BLaER1 (cell line): ENCODE data around the gene HHAT.

Experiments
- H3K27ac ChIP-seq: shearing (Covaris generic); formaldehyde crosslinking; 2 replicates; pipeline ENCODE4 v1.8.1; 2022
- H3K27me3 ChIP-seq: shearing (Covaris generic); formaldehyde crosslinking; 2 replicates; pipeline ENCODE4 v1.8.1; 2022
- H3K36me3 ChIP-seq: shearing (Covaris generic); formaldehyde crosslinking; 2 replicates; pipeline ENCODE4 v1.8.1; 2022
- H3K4me1 ChIP-seq: shearing (Covaris generic); formaldehyde crosslinking; 2 replicates; pipeline ENCODE4 v1.8.1; 2022
- H3K4me2 ChIP-seq: shearing (Covaris generic); formaldehyde crosslinking; 2 replicates; pipeline ENCODE4 v1.8.1; 2022
- H3K4me3 ChIP-seq: shearing (Covaris generic); formaldehyde crosslinking; 2 replicates; pipeline ENCODE4 v1.8.1; 2022
- H3K9ac ChIP-seq: shearing (Covaris generic); formaldehyde crosslinking; 2 replicates; pipeline ENCODE4 v1.8.1; 2022
- H3K9me3 ChIP-seq: shearing (Covaris generic); formaldehyde crosslinking; 2 replicates; pipeline ENCODE4 v1.8.1; 2022
- H4K20me1 ChIP-seq: shearing (Covaris generic); formaldehyde crosslinking; 2 replicates; pipeline ENCODE4 v1.8.1; 2022
- Cebpa-rat ChIP-seq: shearing (Covaris generic); IDR thresholded peaks from 2 replicates; pipeline ENCODE4 v1.8.1; 2022

HHAT gene

DNA sequence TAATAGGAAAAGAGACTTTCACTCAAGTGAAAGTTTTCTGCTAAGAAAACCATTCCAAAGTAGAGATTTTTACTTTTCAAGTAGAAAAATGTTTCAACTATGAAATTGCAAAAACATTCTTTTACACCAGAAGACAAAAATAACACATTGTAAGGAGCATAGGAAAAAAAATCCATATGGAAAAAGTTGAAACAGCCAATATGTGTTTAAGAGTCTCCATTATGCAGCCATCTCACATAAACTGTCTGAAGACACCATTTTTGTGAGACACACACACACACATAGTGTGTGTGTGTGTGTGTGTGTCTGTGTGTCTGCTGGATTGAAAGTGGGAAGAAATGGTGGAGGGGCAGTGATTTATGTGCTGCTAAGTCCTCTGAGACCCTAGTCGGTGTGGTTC is 162.1 kb downstream of the HHAT start:
- H3K36me3 ChIP-seq, result no peaks in the 10 kb centered on the region
- H3K4me2 ChIP-seq, result no peak overlapping the region
- no peaks in the 10 kb centered on the region for H3K4me1 ChIP-seq
- no peak overlapping the region for H3K4me3 ChIP-seq
- no peaks in the 10 kb centered on the region for H3K27me3 ChIP-seq
- no peaks in the 10 kb centered on the region for H4K20me1 ChIP-seq
- no peak overlapping the region for H3K9ac ChIP-seq
- no peak for TF ChIP-seq Cebpa-rat
- no peaks in the 10 kb centered on the region for H3K9me3 ChIP-seq
- no peak overlapping the region for H3K27ac ChIP-seq

DNA sequence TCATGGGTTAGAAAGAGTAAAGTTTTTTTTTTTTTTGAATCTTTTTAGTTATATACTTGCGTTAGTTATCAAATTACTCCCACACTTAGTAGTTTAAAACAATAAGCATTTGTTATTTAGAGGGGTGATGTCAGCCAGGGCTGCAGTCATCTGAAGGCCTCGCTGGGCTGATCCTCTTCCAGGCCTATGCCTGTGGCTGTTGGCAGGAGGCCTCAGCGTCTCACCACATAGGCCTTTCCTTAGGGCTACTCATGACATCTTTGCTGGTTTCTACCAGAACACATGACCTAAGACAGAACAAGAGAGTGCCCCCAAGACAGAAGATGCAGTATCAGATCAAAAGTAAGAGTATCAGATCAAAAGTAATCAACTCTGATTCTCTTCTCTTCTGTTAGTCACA is 167.4 kb downstream of the HHAT start:
- Histone ChIP-seq H3K27me3 (no peaks in the 10 kb centered on the region), H3K4me2 (no peak overlapping the region), H3K4me1 (no peaks in the 10 kb centered on the region), H4K20me1 (no peaks in the 10 kb centered on the region), H3K9me3 (no peaks in the 10 kb centered on the region), H3K4me3 (no peak overlapping the region), H3K27ac (no peak overlapping the region), H3K36me3 (no peaks in the 10 kb centered on the region), H3K9ac (no peak overlapping the region)
- TF ChIP-seq Cebpa-rat, result no peak

GRCh38 chr1:210499956-210500355 is 171.3 kb downstream of the HHAT start:
- H4K20me1 ChIP-seq, result no peaks in the 10 kb centered on the region
- no peak for TF ChIP-seq Cebpa-rat
- no peaks in the 10 kb centered on the region for H3K27me3 ChIP-seq
- H3K9ac ChIP-seq, result no peak overlapping the region
- H3K4me1 ChIP-seq, result no peaks in the 10 kb centered on the region
- no peak overlapping the region for H3K4me3 ChIP-seq
- no peaks in the 10 kb centered on the region for H3K9me3 ChIP-seq
- H3K36me3 ChIP-seq, result no peaks in the 10 kb centered on the region
- no peak overlapping the region for H3K27ac ChIP-seq
- H3K4me2 ChIP-seq, result no peak overlapping the region

- Histone ChIP-seq H3K27ac (no peak overlapping the region), H3K4me3 (no peak overlapping the region), H4K20me1 (no peaks in the 10 kb centered on the region), H3K27me3 (no peaks in the 10 kb centered on the region), H3K9ac (no peak overlapping the region), H3K9me3 (no peaks in the 10 kb centered on the region), H3K4me2 (no peak overlapping the region), H3K4me1 (no peaks in the 10 kb centered on the region), H3K36me3 (no peaks in the 10 kb centered on the region)
- no peak for TF ChIP-seq Cebpa-rat
Measured at GRCh38 chr1:210500831-210501230, 172.1 kb downstream of the HHAT start.

GRCh38 chr1:210504286-210504685 is 175.6 kb downstream of the HHAT start:
- Histone ChIP-seq H3K4me3 (no peak overlapping the region), H3K36me3 (no peaks in the 10 kb centered on the region), H3K9me3 (no peaks in the 10 kb centered on the region), H4K20me1 (no peaks in the 10 kb centered on the region), H3K4me2 (no peak overlapping the region), H3K4me1 (no peaks in the 10 kb centered on the region), H3K9ac (no peak overlapping the region), H3K27ac (no peak overlapping the region), H3K27me3 (no peaks in the 10 kb centered on the region)
- no peak for TF ChIP-seq Cebpa-rat

GRCh38 chr1:210505601-210506496 is 177.1 kb downstream of the HHAT start:
- Histone ChIP-seq H3K4me1 (no peaks in the 10 kb centered on the region), H3K4me3 (no peak overlapping the region), H3K27ac (no peak overlapping the region), H3K36me3 (no peaks in the 10 kb centered on the region), H3K9ac (no peak overlapping the region), H4K20me1 (no peaks in the 10 kb centered on the region), H3K4me2 (no peak overlapping the region), H3K27me3 (no peaks in the 10 kb centered on the region), H3K9me3 (no peaks in the 10 kb centered on the region)
- TF ChIP-seq Cebpa-rat, result no peak

DNA sequence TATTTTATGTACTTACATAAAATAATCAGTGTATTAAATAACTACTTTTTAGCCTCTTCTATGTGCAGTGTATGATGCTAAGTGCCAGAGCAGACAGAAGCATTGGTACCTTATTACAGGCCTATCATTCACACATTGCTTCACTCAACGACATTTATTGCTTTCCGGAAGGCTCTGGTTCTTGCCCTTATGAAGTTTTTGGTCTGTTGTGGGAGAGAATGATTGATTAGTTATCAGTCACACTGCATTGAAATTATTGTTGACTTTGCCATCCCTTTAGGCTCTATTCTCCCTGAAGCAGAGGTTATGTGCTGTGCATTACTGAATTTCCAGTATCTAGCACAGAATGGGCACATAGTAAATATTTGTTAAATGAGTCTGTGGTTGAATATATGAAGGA is 178.0 kb downstream of the HHAT start:
- Histone ChIP-seq H3K9me3 (no peaks in the 10 kb centered on the region), H3K27ac (no peak overlapping the region), H4K20me1 (no peaks in the 10 kb centered on the region), H3K9ac (no peak overlapping the region), H3K4me2 (no peak overlapping the region), H3K4me3 (no peak overlapping the region), H3K27me3 (no peaks in the 10 kb centered on the region), H3K4me1 (no peaks in the 10 kb centered on the region), H3K36me3 (no peaks in the 10 kb centered on the region)
- TF ChIP-seq Cebpa-rat, result no peak

- Histone ChIP-seq H3K9me3 (no peaks in the 10 kb centered on the region), H3K27me3 (no peaks in the 10 kb centered on the region)
- no peak for TF ChIP-seq Cebpa-rat
Measured at GRCh38 chr1:210516092-210516656, 187.5 kb downstream of the HHAT start.

GRCh38 chr1:210516697-210517459 is 188.2 kb downstream of the HHAT start:
- H3K4me3 ChIP-seq, result no peak overlapping the region
- no peaks in the 10 kb centered on the region for H4K20me1 ChIP-seq
- no peak for TF ChIP-seq Cebpa-rat
- H3K27ac ChIP-seq, result no peak overlapping the region
- no peaks in the 10 kb centered on the region for H3K36me3 ChIP-seq
- H3K4me2 ChIP-seq, result no peak overlapping the region
- H3K9me3 ChIP-seq, result no peaks in the 10 kb centered on the region
- H3K9ac ChIP-seq, result no peak overlapping the region
- no peaks in the 10 kb centered on the region for H3K4me1 ChIP-seq
- H3K27me3 ChIP-seq, result no peaks in the 10 kb centered on the region

More at GRCh38 chr1:210516092-210516656, 187.5 kb downstream of the HHAT start:
- Histone ChIP-seq H3K9ac (no peak overlapping the region), H4K20me1 (no peaks in the 10 kb centered on the region), H3K27ac (no peak overlapping the region), H3K36me3 (no peaks in the 10 kb centered on the region), H3K4me2 (no peak overlapping the region), H3K4me3 (no peak overlapping the region), H3K4me1 (no peaks in the 10 kb centered on the region)

- Histone ChIP-seq H3K9me3 (no peaks in the 10 kb centered on the region), H4K20me1 (no peaks in the 10 kb centered on the region), H3K4me1 (no peaks in the 10 kb centered on the region), H3K4me2 (no peak overlapping the region), H3K36me3 (no peaks in the 10 kb centered on the region), H3K4me3 (no peak overlapping the region), H3K27me3 (no peaks in the 10 kb centered on the region), H3K27ac (no peak overlapping the region), H3K9ac (no peak overlapping the region)
- no peak for TF ChIP-seq Cebpa-rat
Measured at GRCh38 chr1:210523830-210524229, 195.1 kb downstream of the HHAT start.
